Progenitor cell of endocrine pancreas (in vitro differentiated cells): Measurements from ENCODE around the gene WNT4. TPM values are rescaled to one million over a fixed set of nuclear protein-coding genes. Genes with fewer than 3 reads are reported as not detected.
A peak's percentile ranks its signal among the peaks of the same experiment; 100 is the strongest.

Experiments used
- DNase-seq: peaks from one replicate; pipeline ENCODE4 v3.0.0; 2021; ENCODE audit warnings: low spot score; ENCODE audit not compliant: unreplicated experiment
- H3K27ac Mint-ChIP-seq: 2 replicates; pipeline ENCODE4 v1.8.0; 2021; ENCODE audit warnings: mild to moderate bottlenecking, moderate library complexity, mixed read lengths
- H3K27me3 Mint-ChIP-seq: 2 replicates; pipeline ENCODE4 v1.8.0; 2021; ENCODE audit warnings: mixed read lengths
- H3K36me3 Mint-ChIP-seq: 2 replicates; pipeline ENCODE4 v1.8.0; 2022; ENCODE audit warnings: mixed read lengths; ENCODE audit not compliant: insufficient read depth
- H3K4me1 Mint-ChIP-seq: 2 replicates; pipeline ENCODE4 v1.8.0; 2021; ENCODE audit warnings: low read depth, mixed read lengths
- H3K4me3 Mint-ChIP-seq: 2 replicates; pipeline ENCODE4 v1.8.0; 2021; ENCODE audit warnings: low read depth, mild to moderate bottlenecking, moderate library complexity, mixed read lengths
- H3K9me3 Mint-ChIP-seq: 2 replicates; pipeline ENCODE4 v1.8.0; 2021; ENCODE audit warnings: low read depth, mixed read lengths
- CTCF ChIP-seq: fragments of 200-600 bp; sonication (generic); IDR thresholded peaks from one replicate; pipeline ENCODE4 v1.5.0; 2021; ENCODE audit warnings: antibody characterized with exemption, mild to moderate bottlenecking; ENCODE audit not compliant: unreplicated experiment
- total RNA-seq: library from RNA; stranded (reverse); gene quantifications from 2 replicates; pipeline ENCODE4 v1.2.1, GENCODE V29; 2021

Gene WNT4
- total RNA-seq, 1 donor from 2014 or later: 0.74 TPM

DNA sequence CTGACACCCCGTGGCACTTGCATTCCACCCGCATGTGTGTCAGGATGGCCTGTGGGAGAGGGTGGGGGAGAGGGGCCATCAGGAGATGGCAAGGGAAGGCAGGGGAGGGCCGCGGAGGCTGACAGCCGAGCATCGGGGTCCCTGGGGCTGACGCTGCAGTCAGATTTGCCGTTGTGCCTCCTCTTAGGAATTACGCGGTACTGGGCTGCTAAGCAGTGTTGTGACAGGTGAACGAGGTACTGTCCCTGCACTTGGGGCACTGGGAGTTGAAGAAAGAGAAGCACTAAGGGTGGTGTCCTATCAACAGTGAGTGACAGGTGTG, 22.5 kb downstream of the WNT4 start:
- no peaks in the 10 kb centered on the region for H3K27me3 Mint-ChIP-seq
- peaks cover 4% of the 10 kb centered on the region for H3K4me1 Mint-ChIP-seq
- no peaks in the 10 kb centered on the region for H3K9me3 Mint-ChIP-seq
- TF ChIP-seq CTCF: no peak
- no peak overlapping the region for H3K4me3 Mint-ChIP-seq
- peaks cover 7% of the 10 kb centered on the region for H3K36me3 Mint-ChIP-seq
- DNase-seq: no peak
- no peak overlapping the region for H3K27ac Mint-ChIP-seq

GRCh38 chr1:22119626-22120468, 23.1 kb downstream of the WNT4 start:
- no peak for DNase-seq
- peaks cover 7% of the 10 kb centered on the region for H3K36me3 Mint-ChIP-seq
- no peak overlapping the region for H3K4me3 Mint-ChIP-seq
- TF ChIP-seq CTCF: no peak
- no peaks in the 10 kb centered on the region for H3K9me3 Mint-ChIP-seq
- peak overlapping the region; percentile 52 for H3K27ac Mint-ChIP-seq
- H3K27me3 Mint-ChIP-seq: no peaks in the 10 kb centered on the region
- peaks cover 6% of the 10 kb centered on the region for H3K4me1 Mint-ChIP-seq

GRCh38 chr1:22118291-22118992, 24.5 kb downstream of the WNT4 start:
- TF ChIP-seq CTCF: no peak
- Mint-ChIP-seq H3K36me3 (peaks cover 7% of the 10 kb centered on the region), H3K27ac (no peak overlapping the region), H3K4me1 (peaks cover 7% of the 10 kb centered on the region), H3K27me3 (no peaks in the 10 kb centered on the region), H3K4me3 (no peak overlapping the region), H3K9me3 (no peaks in the 10 kb centered on the region)
- no peak for DNase-seq

- Mint-ChIP-seq H3K36me3 (peaks cover 9% of the 10 kb centered on the region), H3K4me1 (peaks cover 7% of the 10 kb centered on the region), H3K9me3 (no peaks in the 10 kb centered on the region), H3K4me3 (no peak overlapping the region), H3K27ac (no peak overlapping the region), H3K27me3 (no peaks in the 10 kb centered on the region)
- no peak for TF ChIP-seq CTCF
- DNase-seq: no peak
Observed at GRCh38 chr1:22117851-22118250, 25.0 kb downstream of the WNT4 start.

DNA sequence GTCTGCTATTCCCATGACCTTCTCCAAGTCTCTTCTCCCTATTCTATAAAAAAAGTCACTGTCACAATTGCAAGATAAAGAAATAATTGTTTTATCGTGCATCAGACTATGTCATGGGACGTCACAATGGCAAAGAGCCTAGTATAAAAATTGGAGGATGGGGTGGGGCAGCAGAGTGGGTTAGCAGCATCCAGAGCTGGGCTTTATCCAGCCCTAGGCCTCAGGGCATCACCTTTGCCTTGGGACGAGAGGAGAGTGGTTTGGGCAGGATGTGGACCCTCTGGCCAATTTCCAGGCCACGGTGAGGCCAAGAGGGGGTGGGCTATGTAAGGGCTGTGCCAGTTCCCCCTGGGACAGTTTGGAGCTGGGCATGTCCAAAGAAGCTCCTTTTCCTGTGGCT, 25.7 kb downstream of the WNT4 start:
- H3K27ac Mint-ChIP-seq: peak overlapping the region; percentile 50
- H3K36me3 Mint-ChIP-seq: peaks cover 9% of the 10 kb centered on the region
- no peaks in the 10 kb centered on the region for H3K9me3 Mint-ChIP-seq
- no peak for TF ChIP-seq CTCF
- peaks cover 6% of the 10 kb centered on the region for H3K4me1 Mint-ChIP-seq
- DNase-seq: no peak
- no peak overlapping the region for H3K4me3 Mint-ChIP-seq
- H3K27me3 Mint-ChIP-seq: no peaks in the 10 kb centered on the region
